Right lobe of liver (tissue), 6 donors: ENCODE results near the gene GRM8. TPM values are rescaled to one million over a fixed set of nuclear protein-coding genes. Genes with fewer than 3 reads are reported as not detected.

ENCODE experiments used
- ATAC-seq, 4 donors: fragments of 200-7000 bp; cut with Tn5 transposase; one replicate each; pipeline ENCODE4 v1.9.1; 2020; ENCODE audit warnings: mild to moderate bottlenecking in 4 of 4, moderate library complexity in 4 of 4
- DNase-seq, 3 donors: peaks; one replicate each; pipeline ENCODE4 v3.0.0-alpha.2; 2020
- H3K27ac ChIP-seq, 3 donors: fragments of 200-600 bp; one replicate each; pipeline ENCODE4 v1.8.0; 2022
- H3K27me3 ChIP-seq, 2 donors: fragments of 200-600 bp; one replicate each; pipeline ENCODE4 v1.8.0; 2022
- H3K36me3 ChIP-seq, 4 donors: fragments of 200-600 bp; sonication (generic) in 1 of 4; one replicate each; pipeline versions ENCODE4 v1.5.1 to v1.8.0; 2017 to 2022; ENCODE audit warnings: control low read depth in 1 of 4
- H3K4me1 ChIP-seq, 4 donors: fragments of 200-600 bp; sonication (generic) in 1 of 4; one replicate each; pipeline versions ENCODE4 v1.5.1 to v1.8.0; 2017 to 2022; ENCODE audit warnings: control low read depth in 1 of 4
- H3K4me3 ChIP-seq, 3 donors: fragments of 200-600 bp; one replicate each; pipeline ENCODE4 v1.8.0; 2022
- H3K9me3 ChIP-seq, 4 donors: fragments of 200-600 bp; sonication (generic) in 1 of 4; one replicate each; pipeline versions ENCODE4 v1.5.1 to v1.8.0; 2017 to 2022; ENCODE audit warnings: control low read depth in 1 of 4
- CTCF ChIP-seq, 4 donors: fragments of 200-600 bp in 3 of 4; fragments of 450-650 bp in 1 of 4; IDR thresholded peaks; one replicate each; pipeline versions ENCODE4 v1.5.1 to v1.8.0; 2016 to 2022; ENCODE audit warnings: antibody characterized with exemption in 4 of 4, mild to moderate bottlenecking in 2 of 4
- POLR2A ChIP-seq: fragments of 450-650 bp; IDR thresholded peaks from one replicate; pipeline ENCODE4 v1.6.1; 2017; ENCODE audit warnings: antibody characterized with exemption, mild to moderate bottlenecking
- WGBS: methylation state at CpG from one replicate; pipeline ENCODE4 v1.1.6; 2018; ENCODE audit warnings: low coverage, low lambda C conversion rate; ENCODE audit not compliant: insufficient coverage; ENCODE audit errors: missing lambda C conversion rate; 5-methylcytosine and 5-hydroxymethylcytosine counted together
- intact Hi-C, 2 donors: fragments of 100-400 bp; cut with DNase I; formaldehyde crosslinking; loops; one replicate each; pipeline versions ENCODE4 v1.11.2 to v1.14.1; 2022
- total RNA-seq, 6 experiments: library from RNA; depleted of rRNA in 2 of 6; stranded (reverse); fragments of >200 nt in 2 of 6; fragmentation: NEBNext Ultra II Directional in 3 of 6; extraction: Animal tissue kit (Norgen Biotek cat#: 25700) in 3 of 6; gene quantifications; one replicate each; pipeline versions ENCODE4 v1.1.0 to v1.2.4, GENCODE V29; 2016 to 2023
- donor health status: DM: no; HTN: yes; CAD: no.
- donor health status: DM: no; HTN: no; CAD: no.
- donor health status: DM: no; HTN: no; CAD: no.
- donor health status: DM: no; HTN: yes; CAD: no.
- donor health status: DM: no; HTN: yes; CAD: no.

Gene GRM8
- total RNA-seq, 6 experiments from 2014 or later: 0.12 to 8.4 (median 2.7) TPM

GRCh38 chr7:126441745-126442144 is 811.0 kb downstream of the GRM8 start:
- Histone ChIP-seq H3K4me1 (no peaks in the 10 kb centered on the region), H3K27me3 (no peaks in the 10 kb centered on the region), H3K4me3 (no peak overlapping the region), H3K9me3 (no peaks in the 10 kb centered on the region), H3K27ac (no peak overlapping the region), H3K36me3 (no peaks in the 10 kb centered on the region)
- WGBS: 40% methylated on average over 2 of the region's 2 CpGs
- intact Hi-C loops: no loop called here
- DNase-seq (no peak), ATAC-seq (no peak)
- no peak for TF ChIP-seq POLR2A
- no peak for TF ChIP-seq CTCF (IDR thresholded peaks at IDR 0.05)

- Histone ChIP-seq H3K27me3 (no peaks in the 10 kb centered on the region), H3K36me3 (no peaks in the 10 kb centered on the region), H3K27ac (no peak overlapping the region), H3K4me1 (no peaks in the 10 kb centered on the region), H3K4me3 (no peak overlapping the region), H3K9me3 (no peaks in the 10 kb centered on the region)
- ATAC-seq (no peak), DNase-seq (no peak)
- no peak for TF ChIP-seq POLR2A
- no peak for TF ChIP-seq CTCF (IDR thresholded peaks at IDR 0.05)
- intact Hi-C loops: no loop called here
- WGBS: 52% methylated on average over 2 of the region's 2 CpGs
These were observed 812.2 kb downstream of the GRM8 start for GRCh38 chr7:126440542-126440941.

GRCh38 chr7:126436213-126436868 is 816.4 kb downstream of the GRM8 start:
- H3K4me3 ChIP-seq: no peak overlapping the region
- no peak for TF ChIP-seq CTCF (IDR thresholded peaks at IDR 0.05)
- TF ChIP-seq POLR2A: no peak
- ATAC-seq (no peak), DNase-seq (no peak)
- no peaks in the 10 kb centered on the region for H3K9me3 ChIP-seq
- 45% methylated on average over 2 of the region's 2 CpGs for WGBS
- H3K36me3 ChIP-seq: no peaks in the 10 kb centered on the region
- H3K27ac ChIP-seq: no peak overlapping the region
- no peaks in the 10 kb centered on the region for H3K4me1 ChIP-seq
- no peaks in the 10 kb centered on the region for H3K27me3 ChIP-seq
- intact Hi-C loops: no loop called here

- Histone ChIP-seq H3K27ac (no peak overlapping the region), H3K27me3 (no peaks in the 10 kb centered on the region), H3K36me3 (no peaks in the 10 kb centered on the region), H3K4me3 (no peak overlapping the region), H3K9me3 (no peaks in the 10 kb centered on the region), H3K4me1 (no peaks in the 10 kb centered on the region)
- 55% methylated on average over 1 of the region's 1 CpG for WGBS
- intact Hi-C loops: no loop called here
- ATAC-seq: no peak
- DNase-seq: no peak
- TF ChIP-seq CTCF (IDR thresholded peaks at IDR 0.05): no peak
- no peak for TF ChIP-seq POLR2A
These were observed 826.1 kb downstream of the GRM8 start for GRCh38 chr7:126426652-126427051.
